8988T (cell line): ENCODE data around the gene PMM2.
"Not testable (repeated sequence)": the region's sequence is repeated elsewhere in the genome, so short reads cannot be mapped to it uniquely, and the experiment has no call there.

Experiments
- DNase-seq: peaks from one replicate; pipeline ENCODE4 v3.0.0; 2011

PMM2 gene

GRCh38 chr16:8869212-8869987 lies 71.8 kb downstream of the PMM2 start:
- peak; percentile 51 for DNase-seq

- not testable (repeated sequence) for DNase-seq
Observed at GRCh38 chr16:8869988-8870241, 72.3 kb downstream of the PMM2 start.

DNA sequence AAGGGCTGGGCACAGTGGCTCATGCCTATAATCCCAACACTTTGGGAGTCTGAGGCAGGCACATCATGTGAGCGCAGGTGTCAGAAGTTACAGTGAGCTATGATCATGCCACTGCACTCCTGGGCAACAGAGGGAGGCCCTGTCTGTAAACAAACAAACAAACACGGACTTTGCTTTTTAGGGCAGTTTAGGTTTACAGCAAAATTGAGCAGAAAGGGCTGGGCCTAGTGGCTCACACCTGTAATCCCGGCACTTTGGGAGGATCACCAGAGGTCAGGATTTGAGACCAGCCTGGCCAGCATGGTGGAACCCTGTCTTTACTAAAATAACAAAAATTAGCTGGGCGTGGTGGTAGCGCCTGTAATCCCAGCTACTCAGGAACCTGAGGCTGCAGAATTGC lies 74.4 kb downstream of the PMM2 start:
- no peak for DNase-seq

DNA sequence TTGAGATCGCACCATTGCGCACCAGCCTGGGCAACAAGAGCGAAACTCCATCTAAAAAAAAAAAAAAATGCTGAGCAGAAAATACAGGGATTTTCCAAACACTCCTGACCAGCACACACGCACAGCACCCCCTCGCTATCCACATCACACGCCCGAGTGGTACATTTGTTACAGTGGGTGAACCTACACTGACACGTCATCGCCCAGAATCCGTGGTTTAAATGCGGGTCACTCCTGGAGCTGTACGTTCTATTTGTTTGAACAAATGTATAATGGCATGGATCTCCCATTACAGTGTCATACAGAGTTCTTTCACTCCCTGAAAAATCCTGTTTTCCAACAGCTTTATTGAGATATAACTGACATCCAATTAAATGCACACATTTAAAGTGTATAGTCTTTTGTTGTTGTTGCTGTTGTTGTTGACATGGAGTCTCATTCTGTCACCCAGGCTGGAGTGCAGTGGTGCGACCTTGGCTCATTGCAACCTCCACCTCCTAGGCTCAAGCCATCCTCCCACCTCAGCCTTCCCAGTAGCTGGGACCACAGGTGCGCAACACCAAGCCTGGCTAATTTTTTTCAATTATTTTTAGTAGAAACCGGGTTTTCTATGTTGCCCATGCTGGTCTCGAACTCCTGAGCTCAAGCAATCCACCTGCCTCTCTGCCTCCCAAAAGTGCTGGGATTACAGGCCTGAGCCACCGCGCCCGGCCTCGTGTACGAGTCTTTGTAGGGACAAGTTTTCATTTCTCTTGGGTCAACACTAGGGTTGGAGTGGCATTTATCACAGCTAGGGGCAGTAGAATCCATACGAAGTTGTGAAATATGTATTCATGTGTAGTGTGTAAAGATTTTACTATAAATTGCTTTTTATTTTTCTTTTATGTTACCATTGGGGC lies 75.6 kb downstream of the PMM2 start:
- no peak for DNase-seq

DNA sequence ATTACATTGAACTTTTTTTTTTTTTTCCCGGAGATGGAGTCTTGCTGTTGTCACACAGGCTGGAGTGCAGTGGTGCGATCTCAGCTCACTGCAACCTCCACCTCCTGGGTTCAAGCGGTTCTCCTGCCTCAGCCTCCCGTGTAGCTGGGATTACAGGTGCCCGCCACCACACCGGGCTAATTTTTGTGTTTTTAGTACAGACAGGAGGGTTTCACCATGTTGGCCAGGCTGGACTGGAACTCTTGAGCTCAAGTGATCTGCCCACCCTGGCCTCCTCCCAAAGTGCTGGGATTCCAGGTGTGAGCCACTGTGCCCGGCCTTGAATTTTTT lies 76.2 kb downstream of the PMM2 start:
- not testable (repeated sequence) for DNase-seq

DNA sequence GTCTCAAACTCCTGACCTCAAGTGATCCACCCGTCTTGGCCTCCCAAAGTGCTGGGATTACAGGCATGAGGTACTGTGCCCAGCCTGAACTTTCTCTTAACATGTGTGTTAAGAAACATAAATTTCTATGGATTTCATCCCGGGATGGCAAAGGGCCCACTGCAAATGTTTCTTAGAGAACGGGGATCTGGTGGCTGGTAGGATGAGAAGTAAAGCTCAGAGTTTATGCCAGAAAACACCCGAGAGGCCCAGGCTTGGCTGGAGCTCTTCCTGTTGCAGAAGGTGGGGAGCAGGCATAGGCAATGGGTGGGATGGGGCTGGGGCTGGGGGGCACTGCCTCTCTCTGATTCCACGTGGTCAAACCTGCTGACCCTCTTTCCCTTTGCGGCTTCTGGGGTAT lies 76.7 kb downstream of the PMM2 start:
- no peak for DNase-seq

DNA sequence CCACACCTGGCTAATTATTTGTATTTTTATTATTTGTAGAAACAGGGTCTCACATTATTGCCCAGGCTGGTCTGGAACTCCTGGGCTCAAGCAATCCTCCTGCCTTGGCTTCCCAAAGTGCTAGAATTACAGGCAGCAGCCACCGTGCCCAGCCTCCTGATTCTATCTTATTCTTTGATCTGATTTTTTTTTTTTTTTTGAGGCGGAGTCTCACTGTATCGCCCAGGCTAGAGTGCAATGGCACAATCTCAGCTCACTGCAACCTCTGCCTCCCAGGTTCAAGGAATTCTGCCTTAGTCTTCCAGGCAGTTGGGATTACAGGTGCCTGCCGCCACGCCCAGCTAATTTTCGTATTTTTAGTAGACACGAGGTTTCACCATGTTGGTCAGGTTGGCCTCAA lies 77.7 kb downstream of the PMM2 start:
- not testable (repeated sequence) for DNase-seq

- no peak for DNase-seq
Observed at GRCh38 chr16:8877894-8878522, 80.4 kb downstream of the PMM2 start.

DNA sequence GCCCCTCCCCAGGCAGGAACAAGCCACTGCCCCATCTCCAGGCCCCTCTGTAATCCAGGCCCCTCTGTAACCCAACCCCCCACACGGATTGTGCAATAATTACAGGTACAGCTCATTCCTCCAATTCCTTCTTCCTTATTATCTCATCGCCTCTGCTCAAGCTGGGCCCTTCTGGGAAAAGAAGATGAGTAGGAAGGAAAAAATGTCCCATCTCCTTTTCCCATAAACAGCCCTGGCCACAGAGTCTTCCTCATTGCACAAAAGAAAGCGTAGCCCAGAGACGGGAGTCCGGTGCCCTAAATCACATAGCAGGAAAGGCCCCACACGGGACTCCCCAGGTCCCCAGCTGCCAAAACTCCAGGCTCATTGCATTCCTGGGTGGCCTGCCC lies 80.9 kb downstream of the PMM2 start:
- no peak for DNase-seq

DNA sequence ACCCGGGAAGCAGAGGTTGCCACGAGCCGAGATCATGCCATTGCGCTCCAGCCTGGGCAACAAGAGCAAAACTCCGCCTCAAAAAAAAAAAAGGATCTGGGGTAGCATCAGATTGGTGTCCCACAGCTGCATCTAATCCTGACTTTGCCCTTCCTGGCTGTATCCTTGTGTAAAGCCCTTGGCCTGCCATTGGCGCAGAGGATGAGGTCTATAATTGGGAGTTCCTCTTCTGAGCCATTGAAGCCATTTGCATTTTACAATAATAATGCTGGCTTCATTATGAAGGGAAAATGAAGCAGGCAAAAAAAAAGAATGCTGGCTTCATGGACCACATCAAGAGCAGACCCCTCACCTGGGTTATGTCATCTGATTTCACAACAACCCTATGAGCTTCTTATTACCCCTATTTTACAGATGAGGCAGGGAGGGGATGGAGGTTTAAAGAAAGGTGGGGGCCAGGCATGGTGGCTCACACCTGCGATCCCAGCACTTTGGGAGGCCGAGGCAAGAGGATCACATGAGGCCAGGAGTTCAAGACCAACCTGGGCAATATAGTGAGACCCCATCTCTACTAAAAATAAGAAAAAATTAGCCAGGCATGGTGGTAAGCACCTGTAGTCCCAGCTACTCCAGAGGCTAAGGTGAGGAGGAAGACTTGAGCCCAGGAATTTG lies 83.3 kb downstream of the PMM2 start:
- DNase-seq = no peak

- no peak for DNase-seq
Observed at GRCh38 chr16:8882041-8882617, 84.5 kb downstream of the PMM2 start, which contains the start of gene LITAFD. TSS of gene LITAFD (plus strand) at chr16:8882351. CDS start at chr16:8884356, 2,005 bp downstream.

GRCh38 chr16:8882725-8883377 lies 85.2 kb downstream of the PMM2 start:
- DNase-seq = no peak

- peak; percentile 64 for DNase-seq
Observed at GRCh38 chr16:8885674-8886592, 88.3 kb downstream of the PMM2 start.

DNA sequence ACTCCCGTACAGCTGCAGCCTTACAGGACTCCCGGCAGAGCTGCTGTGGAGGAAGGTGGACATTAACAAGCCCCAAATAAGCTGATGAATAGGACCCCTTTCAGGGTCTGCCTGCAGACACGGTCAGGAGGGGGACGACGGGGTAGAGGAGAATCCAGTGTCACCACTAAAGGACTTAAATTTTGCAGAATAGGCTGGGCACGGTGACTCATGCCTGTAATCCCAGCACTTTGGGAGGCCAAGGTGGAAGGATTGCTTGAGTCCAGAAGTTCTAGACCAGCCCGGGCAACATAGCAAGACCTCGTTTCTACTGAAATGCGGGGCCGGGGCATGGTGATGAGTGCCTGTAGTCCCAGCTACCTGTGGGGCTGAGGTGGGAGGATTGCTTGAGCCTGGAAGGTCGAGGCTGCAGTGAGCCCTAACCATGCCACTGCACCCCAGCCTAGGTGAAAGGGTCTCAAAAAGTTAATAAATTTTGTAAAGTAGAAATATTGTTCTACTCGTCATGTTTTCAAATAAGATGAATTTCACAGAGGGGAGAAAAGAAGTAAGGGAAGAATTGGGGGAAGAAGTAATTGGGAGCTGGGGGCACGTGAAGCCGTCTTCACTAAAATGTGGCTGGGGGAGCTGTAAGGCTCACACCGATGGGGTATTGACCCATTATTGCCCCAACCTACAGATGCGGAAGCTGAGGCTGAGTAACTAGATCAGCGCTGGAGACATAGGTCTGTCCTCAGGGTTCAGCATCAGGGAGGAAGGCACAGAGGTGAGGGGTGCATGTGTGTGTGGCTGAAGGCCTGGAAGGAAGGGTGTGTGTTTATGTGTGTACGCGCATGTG lies 89.2 kb downstream of the PMM2 start:
- no peak for DNase-seq

- DNase-seq = no peak
Observed at GRCh38 chr16:8887431-8887765, 89.8 kb downstream of the PMM2 start.

DNA sequence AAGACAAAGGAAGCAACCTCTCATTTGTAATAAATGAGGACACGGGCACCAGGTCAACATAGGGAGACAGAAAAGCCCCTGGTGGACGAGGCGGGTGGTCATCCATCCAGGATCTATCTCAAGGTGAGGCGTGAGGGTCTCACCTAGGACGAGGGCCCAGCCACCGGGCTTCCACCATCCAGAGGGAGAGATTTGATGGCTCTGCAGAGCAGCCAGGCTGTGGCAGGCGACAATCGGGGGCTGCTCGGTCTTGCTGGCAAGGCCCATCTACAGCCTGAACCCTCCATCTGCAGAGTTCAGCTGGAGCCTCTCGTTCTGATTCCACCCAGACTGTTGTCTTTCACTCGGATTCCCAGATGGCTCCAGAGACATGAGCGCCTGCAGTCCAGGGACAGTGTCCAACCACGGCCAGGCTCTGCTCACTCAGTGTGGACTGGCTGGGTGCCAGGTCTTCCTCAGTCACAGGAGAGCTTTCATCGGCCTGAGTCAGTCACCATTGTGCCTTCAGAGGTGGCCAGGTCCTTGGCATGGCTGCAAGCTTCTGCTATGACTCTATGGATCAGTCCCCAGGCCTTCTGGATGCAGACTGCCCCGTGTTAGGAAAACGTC lies 90.4 kb downstream of the PMM2 start:
- DNase-seq = no peak

DNA sequence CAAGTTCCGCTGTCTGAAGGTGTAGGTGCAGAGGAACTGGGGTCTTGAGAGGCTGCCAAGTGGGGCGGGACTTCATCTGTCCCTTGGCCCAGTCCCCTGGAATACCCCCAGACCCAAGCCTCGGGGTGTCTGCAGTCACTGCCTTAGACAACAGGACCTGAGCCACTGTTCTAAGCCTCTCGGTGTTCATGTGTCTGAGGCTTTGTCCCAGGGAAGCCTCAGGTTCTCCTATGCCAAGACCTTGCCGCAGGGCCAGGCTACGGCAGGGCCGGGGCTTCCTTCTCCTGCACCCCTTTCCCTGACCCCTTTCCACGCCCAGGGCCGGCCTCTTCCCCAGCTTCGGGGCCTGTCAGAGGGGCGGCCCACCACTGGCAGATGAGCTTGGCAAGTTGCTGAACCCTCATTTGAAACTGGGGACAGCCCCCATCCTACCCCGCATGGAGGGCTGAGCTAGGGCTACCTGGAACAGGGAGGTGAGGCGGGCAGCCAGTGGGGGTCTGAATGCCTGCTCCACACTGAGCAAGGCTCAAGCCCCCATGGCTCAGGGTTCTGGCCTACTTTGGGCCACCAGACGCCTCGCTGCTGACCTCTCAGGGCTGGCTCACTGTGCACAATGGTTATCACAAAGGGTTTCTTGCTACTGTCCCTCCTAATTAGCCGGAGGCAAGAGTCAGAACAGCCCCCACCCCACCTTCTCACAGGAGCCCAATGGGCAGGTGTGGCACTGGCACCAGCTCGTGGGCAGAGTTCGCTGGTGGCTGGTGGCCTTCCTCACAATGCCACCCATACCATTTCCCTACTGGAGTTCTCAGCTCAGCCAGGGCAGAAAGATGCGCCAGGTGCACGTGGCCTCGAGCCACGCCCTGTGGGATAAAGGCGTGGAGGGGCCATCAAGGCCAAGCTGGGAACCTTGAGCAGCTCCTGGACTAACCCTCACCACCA lies 91.6 kb downstream of the PMM2 start:
- DNase-seq = no peak

- DNase-seq = no peak
Observed at GRCh38 chr16:8889893-8890548, 92.4 kb downstream of the PMM2 start.
